Measurements from ENCODE around the gene KDM5C. TPM values are rescaled to one million over a fixed set of nuclear protein-coding genes. Genes with fewer than 3 reads are reported as not detected.

KDM5C gene
- total RNA-seq, 1 experiment from 2014 or later = 178 TPM

DNA sequence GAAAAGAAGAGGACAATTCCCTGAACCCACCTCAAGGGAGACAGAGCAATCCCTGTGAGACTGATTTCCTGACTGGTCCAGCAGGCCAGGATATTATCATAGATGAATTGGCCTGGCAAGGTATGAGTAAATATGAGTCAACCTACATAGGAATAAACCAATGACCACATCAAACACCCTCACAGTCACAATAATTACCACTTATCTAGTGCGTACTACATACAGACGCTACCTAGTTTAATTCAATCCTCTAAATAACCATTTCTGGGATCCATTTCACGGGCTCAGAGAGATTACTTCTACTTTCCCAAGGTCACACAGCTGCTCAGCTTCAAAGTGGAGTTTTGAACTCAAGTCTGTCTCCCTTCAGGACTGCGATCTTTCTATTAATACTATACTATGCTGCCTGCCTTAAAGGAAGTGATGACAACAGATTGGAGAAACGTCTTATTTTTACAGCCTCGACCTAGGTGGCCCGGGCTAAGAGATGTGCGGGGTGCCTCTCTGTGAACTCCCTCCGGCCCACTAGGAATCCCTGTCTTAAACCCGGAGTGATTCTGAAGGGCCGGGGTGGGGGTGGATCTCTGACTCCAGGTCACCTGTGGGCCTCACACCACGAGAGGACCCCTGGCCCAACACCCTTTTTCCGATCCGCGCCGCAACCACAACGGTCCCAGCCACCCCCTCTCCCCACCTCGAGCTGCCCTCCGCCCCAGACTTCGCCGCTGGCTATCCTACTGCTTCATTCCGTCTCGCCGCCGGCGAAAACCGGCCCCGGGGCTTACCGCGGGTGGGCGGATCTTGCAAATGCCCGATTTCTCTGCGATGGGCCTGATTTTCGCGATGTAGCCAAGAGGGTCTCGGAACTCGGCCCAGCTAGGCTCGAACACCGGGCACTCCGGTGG lies 800 bp downstream of the KDM5C start:
- H3K9me3 ChIP-seq (ENCODE audit: low read depth, low read length, poor library complexity, severe bottlenecking) = no peaks in the 10 kb centered on the region
- H3K27me3 ChIP-seq (replicated peaks; ENCODE audit: insufficient read depth, low read depth, low read length, poor library complexity) = no peaks in the 10 kb centered on the region
- DNase-seq (ENCODE audit: low spot score) = no peak
- TF ChIP-seq EZH2 (IDR thresholded peaks at IDR 0.05; ENCODE audit: borderline replicate concordance, low read depth, low read length, poor library complexity, severe bottlenecking) = no peak
- TF ChIP-seq, protein P1, sequence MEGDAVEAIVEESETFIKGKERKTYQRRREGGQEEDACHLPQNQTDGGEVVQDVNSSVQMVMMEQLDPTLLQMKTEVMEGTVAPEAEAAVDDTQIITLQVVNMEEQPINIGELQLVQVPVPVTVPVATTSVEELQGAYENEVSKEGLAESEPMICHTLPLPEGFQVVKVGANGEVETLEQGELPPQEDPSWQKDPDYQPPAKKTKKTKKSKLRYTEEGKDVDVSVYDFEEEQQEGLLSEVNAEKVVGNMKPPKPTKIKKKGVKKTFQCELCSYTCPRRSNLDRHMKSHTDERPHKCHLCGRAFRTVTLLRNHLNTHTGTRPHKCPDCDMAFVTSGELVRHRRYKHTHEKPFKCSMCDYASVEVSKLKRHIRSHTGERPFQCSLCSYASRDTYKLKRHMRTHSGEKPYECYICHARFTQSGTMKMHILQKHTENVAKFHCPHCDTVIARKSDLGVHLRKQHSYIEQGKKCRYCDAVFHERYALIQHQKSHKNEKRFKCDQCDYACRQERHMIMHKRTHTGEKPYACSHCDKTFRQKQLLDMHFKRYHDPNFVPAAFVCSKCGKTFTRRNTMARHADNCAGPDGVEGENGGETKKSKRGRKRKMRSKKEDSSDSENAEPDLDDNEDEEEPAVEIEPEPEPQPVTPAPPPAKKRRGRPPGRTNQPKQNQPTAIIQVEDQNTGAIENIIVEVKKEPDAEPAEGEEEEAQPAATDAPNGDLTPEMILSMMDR (conservative IDR thresholded peaks at IDR 0.05; ENCODE audit: low read depth, low read length) = no peak
- H3K27ac ChIP-seq (ENCODE audit: low read depth, low read length, poor library complexity, severe bottlenecking) = peak overlapping the region; percentile 96
- H3K36me3 ChIP-seq (ENCODE audit: insufficient read depth, low read length, poor library complexity, severe bottlenecking) = peaks cover 16% of the 10 kb centered on the region
- intact Hi-C loops (cut with micrococcal nuclease; ENCODE audit: unreplicated experiment) = no loop called here
- POLR2A ChIA-PET (ENCODE audit: low non-redundant PET) = no interaction called here
- CTCF ChIA-PET = no interaction called here
- H3K4me1 ChIP-seq (ENCODE audit: insufficient read depth, low read length, poor library complexity, severe bottlenecking) = peaks cover 8% of the 10 kb centered on the region
- H3K4me3 ChIP-seq (ENCODE audit: low read depth, low read length, poor library complexity, severe bottlenecking) = peak overlapping the region; percentile 99
- no TSS peak for BruUV-seq (replicated peaks)

DNA sequence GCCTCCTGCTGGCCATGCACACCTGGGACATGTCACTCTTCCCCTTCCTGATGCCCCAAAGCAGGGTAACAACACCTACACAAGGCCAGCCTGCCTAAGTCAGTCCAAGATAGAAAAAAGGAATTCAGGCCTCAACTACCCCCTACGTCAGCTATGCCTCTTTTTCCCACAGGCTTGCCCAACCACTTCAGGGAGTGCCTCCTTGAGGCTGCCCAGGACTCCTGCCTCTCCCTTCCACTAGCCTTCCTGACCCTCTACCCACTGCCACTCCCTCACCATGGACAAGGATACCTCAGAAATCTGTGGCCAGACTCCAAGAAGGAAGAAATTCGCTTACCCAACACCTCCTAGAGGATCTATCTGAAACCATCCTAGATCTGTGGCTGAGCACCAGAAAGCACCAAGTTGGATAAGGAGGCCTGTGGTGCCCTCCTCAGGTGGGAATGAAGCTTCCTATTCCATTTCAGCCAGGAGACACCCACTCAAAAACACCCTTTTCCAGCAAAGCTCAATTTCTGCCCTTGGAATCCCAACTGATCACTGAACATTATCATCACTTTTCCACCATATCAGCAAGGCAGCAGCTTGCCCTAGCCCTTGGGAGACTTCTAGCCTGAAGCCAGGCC lies 1.8 kb downstream of the KDM5C start:
- POLR2A ChIA-PET (ENCODE audit: low non-redundant PET) = no interaction called here
- no TSS peak for BruUV-seq (replicated peaks)
- H3K36me3 ChIP-seq (ENCODE audit: insufficient read depth, low read length, poor library complexity, severe bottlenecking) = peaks cover 27% of the 10 kb centered on the region
- no peaks in the 10 kb centered on the region for H3K27me3 ChIP-seq (replicated peaks; ENCODE audit: insufficient read depth, low read depth, low read length, poor library complexity)
- peaks cover 8% of the 10 kb centered on the region for H3K4me1 ChIP-seq (ENCODE audit: insufficient read depth, low read length, poor library complexity, severe bottlenecking)
- H3K9me3 ChIP-seq (ENCODE audit: low read depth, low read length, poor library complexity, severe bottlenecking) = no peaks in the 10 kb centered on the region
- DNase-seq (ENCODE audit: low spot score) = peak; percentile 12
- no peak for TF ChIP-seq EZH2 (IDR thresholded peaks at IDR 0.05; ENCODE audit: borderline replicate concordance, low read depth, low read length, poor library complexity, severe bottlenecking)
- TF ChIP-seq, protein P1 (conservative IDR thresholded peaks at IDR 0.05; ENCODE audit: low read depth, low read length) = 0 out of 2 replicates have a peak, but pooled peaks have one; percentile 24
- intact Hi-C loops (cut with micrococcal nuclease; ENCODE audit: unreplicated experiment) = no loop called here
- no peak overlapping the region for H3K27ac ChIP-seq (ENCODE audit: low read depth, low read length, poor library complexity, severe bottlenecking)
- CTCF ChIA-PET = no interaction called here
- peak overlapping the region; percentile 99 for H3K4me3 ChIP-seq (ENCODE audit: low read depth, low read length, poor library complexity, severe bottlenecking)

DNA sequence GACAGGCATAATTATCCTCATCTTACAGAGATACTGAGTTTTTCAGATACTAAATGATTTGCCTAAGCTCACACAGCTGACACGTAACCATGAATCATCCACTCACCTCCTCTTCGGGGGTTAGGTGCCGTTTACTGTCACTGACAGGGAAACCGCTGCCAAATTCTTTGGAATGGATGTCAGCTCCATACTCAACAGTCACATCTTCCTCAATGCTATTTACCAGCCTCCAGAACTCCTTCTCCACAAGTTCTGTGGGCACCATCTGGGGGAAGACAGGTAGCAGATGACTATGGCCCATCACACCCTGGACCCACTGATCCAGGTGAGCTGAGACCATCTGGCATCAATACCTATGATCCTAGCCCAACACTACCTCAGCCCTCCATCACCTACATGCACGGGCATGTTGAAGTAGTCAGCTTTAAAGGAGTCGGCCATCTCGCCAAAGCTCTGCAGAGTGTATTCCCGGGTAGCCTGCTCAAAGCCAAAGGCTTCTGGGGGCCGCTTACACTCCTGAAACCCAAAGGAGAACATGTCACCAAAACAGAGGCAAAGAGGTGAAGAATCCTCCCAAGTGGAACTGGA lies 13.5 kb downstream of the KDM5C start:
- no peaks in the 10 kb centered on the region for H3K4me1 ChIP-seq (ENCODE audit: insufficient read depth, low read length, poor library complexity, severe bottlenecking)
- H3K27ac ChIP-seq (ENCODE audit: low read depth, low read length, poor library complexity, severe bottlenecking) = no peak overlapping the region
- no TSS peak for BruUV-seq (replicated peaks)
- peaks cover 86% of the 10 kb centered on the region for H3K36me3 ChIP-seq (ENCODE audit: insufficient read depth, low read length, poor library complexity, severe bottlenecking)
- POLR2A ChIA-PET (ENCODE audit: low non-redundant PET) = no interaction called here
- H3K9me3 ChIP-seq (ENCODE audit: low read depth, low read length, poor library complexity, severe bottlenecking) = no peaks in the 10 kb centered on the region
- H3K4me3 ChIP-seq (ENCODE audit: low read depth, low read length, poor library complexity, severe bottlenecking) = no peak overlapping the region
- no peak for DNase-seq (ENCODE audit: low spot score)
- H3K27me3 ChIP-seq (replicated peaks; ENCODE audit: insufficient read depth, low read depth, low read length, poor library complexity) = no peaks in the 10 kb centered on the region
- CTCF ChIA-PET = no interaction called here
- TF ChIP-seq, protein P1 (conservative IDR thresholded peaks at IDR 0.05; ENCODE audit: low read depth, low read length) = no peak
- TF ChIP-seq EZH2 (IDR thresholded peaks at IDR 0.05; ENCODE audit: borderline replicate concordance, low read depth, low read length, poor library complexity, severe bottlenecking) = no peak
- intact Hi-C loops (cut with micrococcal nuclease; ENCODE audit: unreplicated experiment) = no loop called here
